Central memory CD8-positive, alpha-beta T cell (primary cell): ENCODE measurements around the gene TEX2.

Experiments
- ATAC-seq: fragments of 150-1000 bp; cut with Tn5 transposase; replicated peaks from 2 replicates; pipeline ENCODE4 v1.10.0; 2022; ENCODE audit warnings: mild to moderate bottlenecking, moderate FRiP score, moderate number of reproducible peaks; ENCODE audit not compliant: poor library complexity, severe bottlenecking; ENCODE audit errors: extremely low read depth
- DNase-seq, 2 donors: peaks; one replicate each; pipeline ENCODE4 v3.0.0; 2021; ENCODE audit warnings: low spot score in 2 of 2
- H3K27ac Mint-ChIP-seq: one replicate; pipeline ENCODE4 v1.8.0; 2022; ENCODE audit warnings: low read depth, mild to moderate bottlenecking, moderate library complexity, mixed read lengths
- H3K27me3 Mint-ChIP-seq: one replicate; pipeline ENCODE4 v1.8.0; 2022; ENCODE audit warnings: mixed read lengths
- H3K36me3 Mint-ChIP-seq: one replicate; pipeline ENCODE4 v1.8.0; 2022; ENCODE audit warnings: mild to moderate bottlenecking, moderate library complexity, mixed read lengths; ENCODE audit not compliant: insufficient read depth
- H3K4me1 Mint-ChIP-seq: one replicate; pipeline ENCODE4 v1.8.0; 2022; ENCODE audit warnings: mixed read lengths
- H3K4me3 Mint-ChIP-seq: one replicate; pipeline ENCODE4 v1.8.0; 2022; ENCODE audit warnings: mild to moderate bottlenecking, moderate library complexity, mixed read lengths
- H3K9me3 Mint-ChIP-seq: one replicate; pipeline ENCODE4 v1.8.0; 2022; ENCODE audit warnings: mixed read lengths

TEX2 gene

DNA sequence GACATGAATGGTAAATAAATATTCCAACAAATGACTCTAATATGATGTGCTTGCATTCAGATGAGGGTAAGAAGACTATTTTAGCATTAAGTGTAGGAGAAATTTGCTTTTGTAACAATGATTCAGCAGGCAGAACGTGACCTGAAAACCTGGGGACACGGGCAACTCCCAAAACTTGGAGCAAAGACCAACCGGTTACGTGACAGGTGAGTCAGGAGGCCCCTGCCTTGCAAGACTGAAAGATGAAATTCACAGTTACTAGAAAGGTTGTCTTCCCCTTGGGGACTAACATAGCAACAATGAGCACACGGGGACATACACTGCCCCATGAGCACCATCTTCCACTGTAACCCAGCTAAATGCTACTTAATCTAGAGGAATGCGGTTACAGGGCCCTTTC lies 99.6 kb downstream of the TEX2 start:
- Mint-ChIP-seq H3K36me3 (no peaks in the 10 kb centered on the region), H3K27ac (no peak overlapping the region), H3K9me3 (no peaks in the 10 kb centered on the region), H3K27me3 (no peaks in the 10 kb centered on the region), H3K4me3 (no peak overlapping the region), H3K4me1 (peaks cover 5% of the 10 kb centered on the region)
- ATAC-seq (no peak), DNase-seq (no peak)

DNA sequence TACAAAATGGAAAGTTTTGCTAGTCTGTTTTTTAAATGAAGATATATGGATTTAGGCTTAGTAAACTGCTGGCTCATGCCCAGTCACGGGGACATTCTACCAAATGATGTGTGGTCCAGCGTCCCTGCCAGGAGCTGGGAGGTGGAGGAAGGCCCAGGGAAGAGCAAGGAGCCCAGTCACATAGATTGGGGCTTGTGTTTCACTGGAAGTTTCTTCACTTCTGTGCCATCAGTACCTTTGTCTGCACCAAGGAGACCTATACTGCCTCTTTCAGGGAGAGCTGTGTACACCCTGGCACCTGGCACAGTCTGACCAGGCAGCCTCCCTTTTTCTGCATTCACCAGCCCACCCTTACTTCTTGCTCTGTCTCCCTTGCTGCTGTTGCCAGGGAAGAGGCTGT lies 100.5 kb downstream of the TEX2 start:
- Mint-ChIP-seq H3K27ac (no peak overlapping the region), H3K27me3 (no peaks in the 10 kb centered on the region), H3K36me3 (no peaks in the 10 kb centered on the region), H3K4me3 (no peak overlapping the region), H3K4me1 (peaks cover 5% of the 10 kb centered on the region), H3K9me3 (no peaks in the 10 kb centered on the region)
- ATAC-seq (no peak), DNase-seq (no peak)

DNA sequence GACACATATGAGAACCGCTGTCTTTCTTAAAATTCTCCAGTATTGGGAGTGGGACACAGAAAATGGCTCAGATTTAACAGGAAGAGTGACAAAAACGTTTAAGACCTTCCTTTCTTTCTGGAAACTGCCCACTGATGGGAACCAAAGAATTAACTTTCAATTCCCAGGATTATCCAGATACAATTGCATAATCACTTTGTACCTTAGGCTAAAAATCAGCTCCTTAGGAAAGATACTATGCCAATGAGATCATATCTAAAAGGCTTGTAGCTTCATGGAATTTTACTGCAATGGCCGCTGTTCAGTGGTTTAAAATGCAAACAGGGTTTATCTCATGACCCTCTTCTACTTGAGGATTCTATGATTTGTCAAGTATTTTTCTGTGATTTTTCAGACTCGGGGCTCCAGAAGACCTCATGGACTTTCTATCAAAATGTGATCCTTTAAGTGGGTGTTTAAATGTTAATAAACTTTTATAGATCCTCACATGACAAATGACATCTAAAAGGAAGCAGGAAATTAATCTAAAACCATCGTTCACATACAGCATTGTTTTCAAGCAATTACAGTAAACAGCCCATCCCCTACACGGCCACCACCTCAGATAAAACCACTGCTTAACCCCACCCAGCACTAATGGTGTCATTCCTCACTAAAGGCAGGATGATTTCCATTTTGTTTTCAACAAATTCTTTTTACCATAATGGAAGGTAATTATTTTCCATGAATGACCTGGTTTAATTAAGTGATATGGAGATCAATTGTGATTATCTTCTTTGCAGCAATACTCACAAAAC lies 101.5 kb downstream of the TEX2 start:
- H3K9me3 Mint-ChIP-seq = no peaks in the 10 kb centered on the region
- H3K36me3 Mint-ChIP-seq = no peaks in the 10 kb centered on the region
- DNase-seq (no peak), ATAC-seq (no peak)
- H3K4me3 Mint-ChIP-seq = no peak overlapping the region
- H3K27me3 Mint-ChIP-seq = no peaks in the 10 kb centered on the region
- H3K27ac Mint-ChIP-seq = peak overlapping the region; percentile 44
- peaks cover 5% of the 10 kb centered on the region for H3K4me1 Mint-ChIP-seq

DNA sequence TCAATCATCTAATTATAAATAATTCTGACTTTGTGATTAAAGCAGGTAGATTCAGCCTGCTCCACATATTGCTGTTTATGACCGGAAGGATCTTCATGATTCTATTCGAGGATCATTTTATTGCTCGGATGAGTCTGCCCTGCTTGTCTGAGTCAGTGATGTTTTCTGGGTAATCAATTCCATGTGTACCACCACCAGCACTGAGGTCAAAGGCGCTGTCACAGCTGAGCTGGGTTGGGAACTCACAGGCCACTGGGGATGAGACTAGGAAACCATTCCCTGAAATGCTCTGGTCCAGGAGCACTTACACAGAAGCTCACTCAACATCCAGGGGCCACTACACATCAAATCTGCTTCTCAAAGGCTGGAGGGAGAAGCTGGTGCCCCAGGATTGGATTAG lies 102.7 kb downstream of the TEX2 start:
- ATAC-seq (no peak), DNase-seq (no peak)
- no peak overlapping the region for H3K4me3 Mint-ChIP-seq
- no peaks in the 10 kb centered on the region for H3K27me3 Mint-ChIP-seq
- no peaks in the 10 kb centered on the region for H3K36me3 Mint-ChIP-seq
- H3K9me3 Mint-ChIP-seq = no peaks in the 10 kb centered on the region
- no peak overlapping the region for H3K27ac Mint-ChIP-seq
- H3K4me1 Mint-ChIP-seq = peaks cover 5% of the 10 kb centered on the region

DNA sequence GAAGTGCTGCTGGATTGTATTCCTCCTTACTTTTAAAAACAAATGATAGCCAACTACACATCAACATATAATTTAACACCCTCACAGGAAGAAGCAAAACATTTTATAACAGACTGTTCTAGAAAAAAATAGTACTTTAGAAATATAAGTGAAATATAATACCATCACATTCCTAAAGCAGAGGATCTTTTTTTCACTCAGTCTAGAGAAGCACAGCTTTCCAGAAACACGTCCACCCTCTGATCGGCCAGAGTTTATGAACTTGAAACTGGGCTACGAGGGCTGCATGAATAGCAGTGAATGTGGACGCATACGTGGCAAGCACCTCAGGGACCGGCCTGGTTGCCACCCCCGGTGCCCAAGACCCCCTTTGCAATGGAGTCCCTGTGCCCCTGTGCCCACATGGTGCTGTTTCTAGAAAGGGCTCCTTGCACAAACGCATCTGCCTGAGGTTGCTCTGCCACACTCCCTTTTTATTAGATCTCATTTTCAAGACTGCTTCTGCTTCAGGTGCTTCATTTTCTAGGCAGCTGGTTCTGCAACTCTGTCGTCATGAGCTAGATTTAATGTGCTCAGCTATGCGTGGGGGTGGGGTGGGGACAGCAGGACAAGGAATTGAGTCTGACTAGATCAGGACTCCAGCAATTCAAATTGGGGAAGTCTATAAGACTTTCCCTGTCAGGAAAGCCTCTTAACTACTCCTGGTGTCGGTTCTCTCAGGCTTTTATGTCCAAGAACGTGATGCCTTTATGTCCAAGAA lies 104.0 kb downstream of the TEX2 start:
- H3K36me3 Mint-ChIP-seq = no peaks in the 10 kb centered on the region
- no peaks in the 10 kb centered on the region for H3K9me3 Mint-ChIP-seq
- no peaks in the 10 kb centered on the region for H3K27me3 Mint-ChIP-seq
- no peak for ATAC-seq
- peaks cover 5% of the 10 kb centered on the region for H3K4me1 Mint-ChIP-seq
- no peak for DNase-seq
- no peak overlapping the region for H3K27ac Mint-ChIP-seq
- H3K4me3 Mint-ChIP-seq = no peak overlapping the region

DNA sequence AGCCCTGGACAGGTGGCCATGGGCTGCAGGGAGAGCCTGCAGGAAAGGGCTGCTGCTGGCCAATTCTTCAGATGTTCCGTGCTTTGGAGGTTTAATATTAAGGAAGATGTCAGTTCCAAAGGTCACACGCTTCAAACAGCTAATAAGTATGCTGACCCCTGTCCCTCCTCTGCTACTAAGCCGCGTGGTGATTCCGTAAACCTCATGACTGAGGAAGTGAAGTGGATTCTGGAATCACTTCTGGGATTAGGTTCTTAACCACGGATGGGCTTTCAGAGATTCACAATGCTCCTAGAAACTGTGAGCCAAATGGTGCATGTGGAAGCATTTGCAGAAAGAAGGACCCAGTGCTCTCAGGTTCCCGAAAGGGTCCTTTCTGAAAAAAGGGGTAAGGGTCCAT lies 104.7 kb downstream of the TEX2 start:
- Mint-ChIP-seq H3K36me3 (no peaks in the 10 kb centered on the region), H3K27me3 (no peaks in the 10 kb centered on the region), H3K9me3 (no peaks in the 10 kb centered on the region), H3K4me3 (no peak overlapping the region), H3K4me1 (peaks cover 5% of the 10 kb centered on the region), H3K27ac (no peak overlapping the region)
- DNase-seq = no peak
- ATAC-seq = no peak

DNA sequence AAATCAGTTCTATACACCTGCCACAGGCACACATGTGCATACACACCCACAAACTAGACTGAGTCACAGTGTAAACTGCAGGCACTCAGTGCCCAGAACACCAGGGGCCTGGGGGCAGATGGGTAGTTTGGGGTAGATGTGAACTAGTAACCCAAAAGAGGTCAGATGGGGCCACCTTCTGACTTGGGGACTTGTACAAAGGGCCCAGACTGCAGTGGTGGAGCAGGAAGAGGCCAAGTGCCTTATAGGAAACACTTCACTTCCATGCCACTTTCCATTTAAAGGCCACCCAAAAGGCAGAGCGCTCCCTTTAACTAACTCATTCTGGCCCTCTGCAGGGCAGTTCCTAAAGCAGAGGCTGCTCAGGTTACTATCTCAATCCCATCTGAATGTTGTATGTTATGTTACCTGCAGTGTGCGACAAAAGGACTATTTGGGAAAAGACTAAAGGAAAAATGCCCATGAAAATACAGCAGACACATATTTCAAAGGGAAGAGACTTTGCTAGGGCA lies 105.3 kb downstream of the TEX2 start:
- no peak overlapping the region for H3K4me3 Mint-ChIP-seq
- H3K27ac Mint-ChIP-seq = no peak overlapping the region
- H3K4me1 Mint-ChIP-seq = peaks cover 5% of the 10 kb centered on the region
- no peaks in the 10 kb centered on the region for H3K9me3 Mint-ChIP-seq
- ATAC-seq (no peak), DNase-seq (no peak)
- no peaks in the 10 kb centered on the region for H3K27me3 Mint-ChIP-seq
- peaks cover 5% of the 10 kb centered on the region for H3K36me3 Mint-ChIP-seq

DNA sequence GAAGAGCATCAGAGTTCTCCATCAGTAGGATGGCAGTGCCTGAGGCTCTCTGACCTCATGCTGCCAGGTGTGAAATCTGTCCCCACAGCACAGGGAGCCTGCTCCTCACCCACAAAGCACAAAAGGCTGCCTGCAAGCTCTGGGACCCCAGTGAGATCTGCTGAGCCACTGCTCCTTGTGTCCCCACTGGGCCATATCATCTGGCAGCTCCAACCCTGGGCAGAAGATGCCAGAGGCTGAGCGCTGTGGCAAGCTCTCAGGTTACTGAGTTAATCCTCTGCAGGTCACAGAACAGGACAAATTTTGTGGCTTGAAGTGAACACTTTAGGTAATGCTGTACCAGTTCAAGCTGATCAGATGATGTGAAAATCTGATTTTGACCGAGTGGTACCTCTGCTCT lies 106.4 kb downstream of the TEX2 start:
- no peak overlapping the region for H3K27ac Mint-ChIP-seq
- peaks cover 5% of the 10 kb centered on the region for H3K36me3 Mint-ChIP-seq

DNA sequence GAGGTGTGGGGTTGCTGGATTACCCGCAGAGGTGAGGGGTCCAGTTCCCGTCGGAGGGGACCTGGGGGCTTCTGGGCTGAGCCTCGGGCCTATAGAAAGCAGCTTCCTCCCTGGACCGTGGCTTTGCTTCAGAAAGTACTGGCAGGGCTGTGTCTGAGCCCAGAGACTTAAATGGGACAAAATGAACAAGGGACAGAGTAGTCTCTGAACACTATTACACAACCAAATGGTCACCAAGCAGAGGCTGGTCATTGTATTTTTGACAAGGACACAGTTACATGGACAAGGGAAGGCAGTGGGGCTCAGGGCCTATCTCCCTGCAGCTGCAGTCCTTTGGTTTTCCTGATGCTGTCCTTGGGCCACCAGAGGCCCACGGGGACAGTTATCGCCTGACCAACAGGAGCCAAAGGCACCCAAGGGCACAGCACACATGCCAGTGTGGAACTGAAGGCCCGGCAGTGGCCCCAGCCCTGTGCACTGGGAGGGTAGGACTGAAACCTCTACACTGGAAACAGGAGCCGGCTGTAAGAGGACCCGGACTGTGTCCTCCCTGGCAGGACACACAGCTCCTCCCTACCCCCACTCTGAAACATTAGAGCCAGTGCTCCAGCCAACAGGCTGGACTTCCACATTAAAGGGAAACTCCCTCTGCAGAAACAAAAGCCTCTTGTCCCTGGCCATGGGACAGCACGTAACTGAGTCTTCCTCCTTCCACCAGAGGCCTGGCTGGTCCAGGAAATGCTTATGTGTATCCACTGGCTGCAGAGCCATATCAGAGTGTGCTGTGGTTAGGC lies 107.1 kb downstream of the TEX2 start:
- H3K9me3 Mint-ChIP-seq = no peaks in the 10 kb centered on the region
- H3K4me1 Mint-ChIP-seq = no peaks in the 10 kb centered on the region
- peaks cover 5% of the 10 kb centered on the region for H3K36me3 Mint-ChIP-seq
- no peak overlapping the region for H3K4me3 Mint-ChIP-seq
- no peak overlapping the region for H3K27ac Mint-ChIP-seq
- DNase-seq = no peak
- no peak for ATAC-seq
- H3K27me3 Mint-ChIP-seq = no peaks in the 10 kb centered on the region

More for the DNA sequence above, 106.4 kb downstream of the TEX2 start:
- ATAC-seq (no peak), DNase-seq (no peak)
- Mint-ChIP-seq H3K4me1 (peaks cover under 1% of the 10 kb centered on the region), H3K4me3 (no peak overlapping the region), H3K27me3 (no peaks in the 10 kb centered on the region), H3K9me3 (no peaks in the 10 kb centered on the region)

DNA sequence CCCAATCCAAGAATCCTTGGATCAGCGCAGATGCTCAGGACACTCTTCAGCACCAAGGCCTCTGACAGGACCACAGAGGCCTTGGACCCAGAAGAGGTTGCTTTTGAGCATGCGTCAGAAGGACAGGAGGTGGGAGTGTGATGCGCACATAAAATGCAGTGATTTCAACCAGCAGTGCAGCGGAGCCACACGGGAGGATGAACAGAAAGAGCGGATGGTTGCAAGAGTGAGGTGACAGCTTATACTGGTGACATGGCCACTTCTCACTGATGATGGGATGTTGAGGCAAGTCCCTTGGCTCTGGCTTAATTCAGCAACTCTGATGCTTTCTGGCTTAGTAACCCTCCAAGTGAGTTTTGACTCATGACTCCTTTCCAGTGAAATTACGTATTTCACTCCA lies 107.9 kb downstream of the TEX2 start:
- no peak overlapping the region for H3K4me3 Mint-ChIP-seq
- H3K36me3 Mint-ChIP-seq = peaks cover 10% of the 10 kb centered on the region
- no peaks in the 10 kb centered on the region for H3K9me3 Mint-ChIP-seq
- no peaks in the 10 kb centered on the region for H3K27me3 Mint-ChIP-seq
- H3K4me1 Mint-ChIP-seq = no peaks in the 10 kb centered on the region
- no peak for DNase-seq
- ATAC-seq = no peak
- H3K27ac Mint-ChIP-seq = no peak overlapping the region

DNA sequence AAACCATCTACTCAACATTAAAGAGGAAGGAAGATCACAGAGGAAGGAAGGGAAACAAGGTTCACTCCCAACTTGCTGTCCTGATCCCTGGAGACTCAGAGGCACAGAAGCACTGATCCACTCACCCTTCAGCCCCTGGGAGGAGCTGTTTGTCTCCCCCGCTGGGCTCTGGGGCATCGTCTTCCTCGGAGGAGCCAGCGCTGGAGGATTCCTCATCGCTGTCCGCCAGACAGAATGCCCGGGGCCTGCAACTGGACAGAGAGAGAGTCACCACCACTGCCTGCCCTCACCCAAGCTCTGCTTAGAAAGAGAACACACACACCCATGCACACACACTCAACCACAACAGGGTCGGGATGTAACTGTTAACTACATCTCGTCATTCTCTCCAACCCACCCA lies 108.3 kb downstream of the TEX2 start:
- Mint-ChIP-seq H3K4me3 (no peak overlapping the region), H3K27ac (peak overlapping the region; percentile 79)

DNA sequence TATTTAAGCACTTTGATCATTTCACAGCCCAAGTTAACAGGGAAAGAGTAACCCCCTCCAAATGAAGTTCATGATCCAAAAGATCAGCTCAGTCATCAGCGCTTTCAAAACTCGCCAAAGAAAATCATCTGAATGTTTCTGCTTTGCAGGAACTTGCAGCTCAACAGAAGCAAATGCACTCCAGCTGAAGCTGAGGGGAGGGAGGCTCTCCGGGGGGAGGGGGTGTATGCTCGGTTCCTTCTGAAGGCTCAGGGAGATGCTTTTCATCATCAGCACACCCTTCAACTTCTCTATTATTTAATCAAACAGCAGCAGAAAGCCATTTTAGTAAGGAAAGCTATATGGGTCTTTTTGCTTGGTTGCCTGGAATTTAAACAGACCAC lies 108.8 kb downstream of the TEX2 start:
- Mint-ChIP-seq H3K4me3 (no peak overlapping the region), H3K27ac (peak overlapping the region; percentile 79), H3K36me3 (peaks cover 14% of the 10 kb centered on the region), H3K9me3 (no peaks in the 10 kb centered on the region), H3K4me1 (no peaks in the 10 kb centered on the region), H3K27me3 (no peaks in the 10 kb centered on the region)
- DNase-seq (no peak), ATAC-seq (no peak)

More for the DNA sequence above, 108.3 kb downstream of the TEX2 start:
- no peaks in the 10 kb centered on the region for H3K4me1 Mint-ChIP-seq
- H3K27me3 Mint-ChIP-seq = no peaks in the 10 kb centered on the region
- no peak for DNase-seq
- ATAC-seq = no peak
- no peaks in the 10 kb centered on the region for H3K9me3 Mint-ChIP-seq
- peaks cover 11% of the 10 kb centered on the region for H3K36me3 Mint-ChIP-seq
